GM19035 (cell line): Measurements from ENCODE around the gene KRT15.

Experiments used
- ATAC-seq: cut with Tn5 transposase; IDR thresholded peaks from one replicate; pipeline ENCODE4 v1.9.1; 2021; ENCODE audit not compliant: unreplicated experiment

The KRT15 gene

DNA sequence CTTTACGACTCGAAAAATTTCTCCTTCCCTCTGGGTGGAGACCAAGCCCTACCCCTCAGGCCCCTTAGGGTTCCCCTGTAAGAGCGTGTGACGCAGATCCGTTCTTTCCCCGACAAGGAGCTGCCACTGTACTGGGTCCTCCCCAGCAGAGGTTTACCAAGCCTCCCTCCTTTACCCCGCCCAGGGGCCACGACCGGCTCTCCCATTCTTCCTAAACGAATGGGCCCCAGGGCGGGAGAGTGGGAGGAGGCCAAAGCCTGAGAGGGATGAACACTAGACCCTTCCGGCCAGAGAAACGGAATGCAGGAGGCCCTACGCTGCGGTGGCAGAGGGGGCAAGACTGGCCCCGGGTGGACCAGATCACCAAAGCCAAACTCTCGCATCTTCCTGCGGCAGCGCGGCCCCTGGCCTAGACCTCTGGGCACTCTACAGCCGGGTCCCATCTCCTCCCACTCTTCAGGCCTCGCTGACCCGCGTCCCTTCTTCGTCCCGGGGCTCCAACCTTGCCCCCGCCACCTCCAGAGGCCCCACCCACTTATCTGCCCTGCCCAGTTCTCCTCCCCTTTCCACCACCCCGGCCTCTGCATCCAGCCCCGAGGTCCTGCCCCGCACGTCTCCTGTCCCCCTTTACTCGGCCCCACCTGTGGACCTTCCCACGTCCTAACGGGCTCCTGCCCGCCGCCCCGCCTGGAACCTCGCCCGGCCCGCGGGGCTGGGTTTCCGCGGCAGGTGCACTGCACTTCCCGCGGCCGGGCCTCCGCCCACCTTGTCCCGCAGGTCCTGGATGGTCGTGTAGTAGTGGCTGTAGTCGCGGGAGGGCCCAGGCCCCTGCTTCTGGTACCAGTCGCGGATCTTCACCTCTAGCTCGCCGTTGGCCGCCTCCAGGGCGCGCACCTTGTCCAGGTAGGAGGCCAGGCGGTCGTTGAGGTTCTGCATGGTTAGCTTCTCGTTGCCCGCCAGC, 8.7 kb upstream of the KRT15 start:
- ATAC-seq, result no peak

DNA sequence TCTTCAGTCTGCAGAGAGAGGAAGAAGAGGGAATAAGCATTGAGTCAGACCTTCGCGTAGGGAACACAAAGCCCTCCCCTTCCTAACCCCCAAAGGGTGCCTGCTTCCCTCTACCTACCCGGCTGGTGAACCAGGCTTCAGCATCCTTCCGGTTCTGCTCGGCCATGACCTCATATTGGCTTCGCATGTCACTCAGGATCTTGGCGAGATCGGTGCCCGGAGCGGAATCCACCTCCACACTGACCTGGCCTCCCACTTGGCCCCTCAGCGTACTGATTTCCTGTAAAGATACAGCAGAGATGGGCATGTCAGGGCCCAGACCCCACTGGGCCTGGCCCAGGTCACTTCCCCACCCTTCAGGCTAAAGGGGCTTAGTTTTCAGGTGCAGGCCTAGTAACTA, 5.6 kb upstream of the KRT15 start:
- ATAC-seq, result no peak

GRCh38 chr17:41523787-41524186, 5.1 kb upstream of the KRT15 start:
- no peak for ATAC-seq

DNA sequence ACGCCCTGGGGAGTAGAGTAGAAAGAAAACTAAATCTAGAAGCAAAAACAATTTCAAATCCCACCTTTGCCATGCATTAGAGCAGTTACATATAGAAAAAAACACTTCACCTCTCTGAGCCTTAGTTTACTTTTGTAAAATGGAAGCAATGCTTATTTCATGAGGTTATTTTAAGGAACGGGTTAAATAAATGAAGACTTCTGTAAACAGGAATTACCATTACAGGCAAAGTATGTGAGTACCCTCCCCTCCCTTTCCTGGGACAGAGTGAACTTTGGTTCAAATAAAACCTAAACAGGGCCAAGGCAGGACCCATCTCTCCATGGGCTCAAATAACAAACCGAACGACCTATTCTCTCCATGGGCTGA, 4.5 kb upstream of the KRT15 start:
- no peak for ATAC-seq

DNA sequence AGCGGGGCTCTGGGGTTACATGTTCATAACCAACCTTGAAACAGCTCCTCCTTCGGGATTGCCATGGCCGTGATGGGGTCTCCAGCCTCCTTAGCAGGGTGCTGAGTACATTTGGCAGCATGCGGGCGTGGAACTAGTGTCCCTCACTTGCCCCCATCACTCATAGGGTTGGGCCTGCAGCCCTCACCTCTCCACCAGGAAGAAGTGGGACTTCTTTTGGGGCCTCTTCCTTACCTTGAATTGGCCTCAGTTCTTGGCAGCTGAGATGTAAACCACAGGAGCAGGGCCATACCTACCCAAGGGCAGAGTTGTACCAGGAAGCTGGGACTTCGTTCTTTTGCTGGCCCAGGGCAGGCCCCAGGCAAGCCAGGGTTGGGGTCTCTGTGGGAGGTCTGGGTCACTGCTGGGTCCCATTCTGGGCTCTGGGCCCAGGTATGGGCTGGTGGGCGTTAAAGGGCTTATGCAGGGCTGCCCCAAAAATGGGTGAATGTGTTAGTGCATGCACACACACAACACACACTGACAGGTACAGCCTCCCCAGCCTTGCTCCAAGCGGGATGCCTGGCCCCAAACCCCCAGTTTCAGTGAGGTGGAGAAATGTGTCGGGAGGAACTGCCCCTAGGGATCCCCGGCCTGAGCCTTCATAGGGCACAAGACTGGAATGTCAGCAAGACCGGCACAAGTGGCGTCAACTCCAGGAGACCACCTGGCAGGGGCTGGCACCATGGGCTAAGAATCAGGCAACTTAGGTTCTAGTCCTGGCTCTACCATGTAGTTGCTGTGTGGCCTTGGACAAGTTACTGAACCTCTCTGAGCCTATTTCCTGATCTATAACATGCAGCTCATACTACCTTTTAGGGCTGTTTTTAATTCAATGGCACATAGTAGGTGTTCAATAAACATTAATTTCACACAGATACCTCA, 3.9 kb upstream of the KRT15 start:
- ATAC-seq, result no peak

GRCh38 chr17:41521574-41522261, 3.0 kb upstream of the KRT15 start:
- ATAC-seq, result no peak

DNA sequence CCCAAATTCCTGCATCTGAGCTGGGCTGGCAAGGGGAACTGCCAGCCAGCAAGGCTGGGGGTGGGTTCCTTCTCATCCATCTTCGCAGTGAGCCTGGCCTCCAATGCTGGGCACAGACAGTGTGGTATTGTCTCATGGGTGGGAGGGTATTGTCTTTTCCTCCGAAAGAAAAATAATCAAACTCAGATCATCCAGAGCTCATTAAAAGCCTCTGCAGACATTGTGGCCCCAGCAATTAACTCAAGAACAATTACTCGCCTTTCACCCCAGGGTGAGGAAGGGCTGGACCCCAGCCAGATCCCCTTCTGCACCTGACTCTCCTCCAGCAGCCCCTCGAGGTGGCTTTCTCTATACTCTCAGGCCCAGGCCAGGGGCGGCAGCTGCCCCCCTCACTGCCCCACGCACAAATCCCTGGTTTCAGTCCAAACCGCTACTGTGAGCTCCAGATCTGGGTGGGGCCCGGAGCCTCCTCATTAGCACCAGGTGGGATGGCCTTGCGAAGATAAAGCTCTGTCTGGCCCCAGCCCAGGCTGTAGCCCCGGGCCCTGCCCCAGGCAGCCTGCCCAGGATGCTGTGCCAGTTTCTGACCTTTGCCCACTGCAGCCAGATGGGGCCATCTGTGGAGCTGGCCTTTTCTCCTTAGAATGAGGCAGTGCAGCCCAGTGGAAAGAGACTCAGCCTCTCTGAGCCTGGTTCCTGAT, 2.3 kb upstream of the KRT15 start:
- ATAC-seq, result no peak

GRCh38 chr17:41519501-41520224, 973 bp upstream of the KRT15 start:
- ATAC-seq, result no peak

DNA sequence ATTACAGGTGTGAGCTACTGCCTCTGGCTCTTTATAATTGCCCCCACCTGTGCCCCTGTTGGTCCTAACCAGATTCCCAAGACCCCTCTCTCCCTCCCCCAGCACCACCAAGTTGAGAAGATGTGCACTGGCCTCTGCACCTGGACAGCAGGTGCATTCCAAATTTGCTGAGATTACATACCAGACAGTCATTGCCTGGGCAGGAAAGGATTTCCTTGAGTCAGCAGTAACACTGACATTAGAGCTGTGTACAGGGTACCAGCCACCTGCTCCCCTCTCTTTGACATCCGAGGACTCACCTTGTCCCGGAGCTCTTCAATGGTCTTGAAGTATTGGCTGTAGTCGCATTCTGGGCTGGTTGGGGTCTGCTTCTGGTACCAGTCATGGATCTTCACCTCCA, 659 bp downstream of the KRT15 start:
- ATAC-seq, result no peak

GRCh38 chr17:41516830-41517283, 1.8 kb downstream of the KRT15 start:
- ATAC-seq, result no peak

- ATAC-seq, result no peak
Observed at GRCh38 chr17:41516147-41516829, 2.4 kb downstream of the KRT15 start.

GRCh38 chr17:41513168-41513547, 5.5 kb downstream of the KRT15 start:
- no peak for ATAC-seq

- ATAC-seq, result no peak
Observed at GRCh38 chr17:41512546-41513167, 6.0 kb downstream of the KRT15 start.

GRCh38 chr17:41511716-41512115, 7.0 kb downstream of the KRT15 start:
- ATAC-seq, result no peak

DNA sequence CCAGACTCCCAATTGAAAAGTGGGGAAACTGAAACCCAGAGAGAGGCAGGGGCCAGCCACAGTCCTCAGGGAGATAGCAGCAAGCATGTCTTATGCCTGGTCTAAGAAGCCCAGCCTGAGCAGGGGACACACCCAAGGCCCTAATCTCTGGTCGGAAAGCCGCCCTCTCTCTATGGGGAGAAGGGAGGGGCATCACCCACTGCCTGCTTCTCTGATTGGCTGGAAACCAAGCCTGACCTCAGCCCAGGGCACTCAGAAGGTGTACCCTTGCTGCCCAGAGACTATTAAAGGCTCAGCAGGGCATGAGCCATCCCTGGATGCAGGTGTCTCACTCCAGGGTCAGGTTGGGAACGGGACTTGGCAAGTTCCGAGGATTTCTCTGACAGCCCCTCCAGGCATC, 7.6 kb downstream of the KRT15 start:
- no peak for ATAC-seq

- ATAC-seq, result no peak
Observed at GRCh38 chr17:41510251-41511065, 8.2 kb downstream of the KRT15 start.

- ATAC-seq, result no peak
Observed at GRCh38 chr17:41507315-41507880, 11.3 kb downstream of the KRT15 start.
